Gastroesophageal sphincter (tissue), 3 donors: ENCODE data around the gene KRT35.

ENCODE experiments used
- POLR2A ChIP-seq, 2 donors: fragments of 450-650 bp; IDR thresholded peaks; one replicate each; pipeline ENCODE4 v1.6.1; 2017; ENCODE audit warnings: antibody characterized with exemption in 2 of 2, mild to moderate bottlenecking in 2 of 2, moderate library complexity in 1 of 2
- POLR2AphosphoS5 ChIP-seq: sonication (generic); formaldehyde crosslinking; IDR thresholded peaks from one replicate; pipeline ENCODE4 v1.6.1; 2017; ENCODE audit warnings: antibody characterized with exemption
- TF ChIP-seq, protein P1 (sequence below), 4 experiments: fragments of 200-600 bp in 2 of 4; fragments of 450-650 bp in 2 of 4; sonication (generic) in 1 of 4; IDR thresholded peaks; one replicate each; pipeline ENCODE4 v1.5.1; 2017 to 2019; ENCODE audit warnings: antibody characterized with exemption in 4 of 4, mild to moderate bottlenecking in 2 of 4, moderate library complexity in 2 of 4

DNA sequence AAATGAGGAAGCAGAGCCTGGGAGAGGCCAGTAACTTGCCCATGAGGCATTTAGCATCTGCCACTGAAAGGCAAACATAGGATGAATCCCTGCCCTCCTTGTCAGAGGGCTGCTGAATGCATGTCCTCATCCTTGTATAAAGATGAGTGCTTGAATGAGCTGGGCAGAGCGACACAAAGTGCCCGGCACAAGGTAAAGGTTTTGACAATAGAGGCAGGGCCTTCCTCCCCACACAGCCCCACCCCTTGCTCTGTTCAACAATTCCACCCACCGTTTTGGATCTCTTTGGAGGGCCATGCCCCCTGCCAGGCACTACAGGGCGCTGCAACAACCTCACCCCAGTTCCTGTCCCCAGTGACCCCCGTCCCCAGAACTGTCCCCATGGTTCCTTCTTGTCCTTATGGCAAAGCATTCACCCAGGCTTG, 48.6 kb upstream of the KRT35 start:
- TF ChIP-seq, protein P1, sequence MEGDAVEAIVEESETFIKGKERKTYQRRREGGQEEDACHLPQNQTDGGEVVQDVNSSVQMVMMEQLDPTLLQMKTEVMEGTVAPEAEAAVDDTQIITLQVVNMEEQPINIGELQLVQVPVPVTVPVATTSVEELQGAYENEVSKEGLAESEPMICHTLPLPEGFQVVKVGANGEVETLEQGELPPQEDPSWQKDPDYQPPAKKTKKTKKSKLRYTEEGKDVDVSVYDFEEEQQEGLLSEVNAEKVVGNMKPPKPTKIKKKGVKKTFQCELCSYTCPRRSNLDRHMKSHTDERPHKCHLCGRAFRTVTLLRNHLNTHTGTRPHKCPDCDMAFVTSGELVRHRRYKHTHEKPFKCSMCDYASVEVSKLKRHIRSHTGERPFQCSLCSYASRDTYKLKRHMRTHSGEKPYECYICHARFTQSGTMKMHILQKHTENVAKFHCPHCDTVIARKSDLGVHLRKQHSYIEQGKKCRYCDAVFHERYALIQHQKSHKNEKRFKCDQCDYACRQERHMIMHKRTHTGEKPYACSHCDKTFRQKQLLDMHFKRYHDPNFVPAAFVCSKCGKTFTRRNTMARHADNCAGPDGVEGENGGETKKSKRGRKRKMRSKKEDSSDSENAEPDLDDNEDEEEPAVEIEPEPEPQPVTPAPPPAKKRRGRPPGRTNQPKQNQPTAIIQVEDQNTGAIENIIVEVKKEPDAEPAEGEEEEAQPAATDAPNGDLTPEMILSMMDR (IDR thresholded peaks at IDR 0.05): no peak
- TF ChIP-seq POLR2AphosphoS5: no peak
- no peak for TF ChIP-seq POLR2A (IDR thresholded peaks at IDR 0.05)
